HCT116 (cell line): Measurements from ENCODE around the gene RAPGEF2. TPM values are rescaled to one million over a fixed set of nuclear protein-coding genes. Genes with fewer than 3 reads are reported as not detected.

Experiments
- ATAC-seq: fragments of 200-7000 bp; cut with Tn5 transposase; 2 replicates; pipeline ENCODE4 v1.9.1; 2020; ENCODE audit warnings: mild to moderate bottlenecking, moderate library complexity
- BruUV-seq: library from RNA; stranded (reverse); fragments of 400-500 nt; replicated peaks from 2 replicates; lab custom pipeline; 2021; lab: Mats Ljungman, UMichigan
- CTCF ChIA-PET: fragments of 300-600 bp; sonication (Branson Sonifier 250); formaldehyde crosslinking; loops from one replicate; lab custom pipeline; 2021; ENCODE audit warnings: antibody characterized with exemption; lab: Charles Lee
- POLR2A ChIA-PET: fragments of 300-600, 350-600 bp; sonication (Branson Sonifier 250); formaldehyde crosslinking; loops from one replicate; lab custom pipeline; 2021; ENCODE audit warnings: antibody characterized with exemption; lab: Charles Lee
- RAD21 ChIA-PET, 2 experiments: fragments of 300-600 bp; sonication (Branson Sonifier 250); formaldehyde crosslinking; loops; one replicate each; lab custom pipeline; 2023; ENCODE audit warnings: low total read pairs in 2 of 2; ENCODE audit not compliant: uncharacterized antibody in 2 of 2, unreplicated experiment in 2 of 2, low non-redundant PET in 1 of 2; lab: Charles Lee
- DNase-seq: peaks from one replicate; pipeline ENCODE4 v3.0.0-alpha.2; 2010; ENCODE audit warnings: low read depth, low spot score
- H2AFZ ChIP-seq: fragments of 200-600 bp; shearing (Covaris generic), sonication (generic); 2 replicates; pipeline ENCODE4 v1.6.1; 2017; ENCODE audit warnings: low read depth, mixed run types, mixed read lengths, antibody characterized with exemption, low read length; ENCODE audit not compliant: poor library complexity, severe bottlenecking
- H3K27ac ChIP-seq: 2 replicates; pipeline ENCODE4 v1.5.1; 2012; ENCODE audit warnings: low read depth, low read length
- H3K27me3 ChIP-seq: fragments of 200-600 bp; sonication (generic); 2 replicates; pipeline ENCODE4 v1.6.1; 2016; ENCODE audit warnings: mixed run types, low read length, mixed read lengths; ENCODE audit not compliant: insufficient read depth
- H3K36me3 ChIP-seq, 2 experiments: fragments of 200-500 bp in 1 of 2; fragments of 200-600 bp in 1 of 2; sonication (Bioruptor generic) in 1 of 2; sonication (generic) in 1 of 2; 2 replicates each; pipeline versions ENCODE4 v1.5.1 to v1.6.1; 2014 to 2016; ENCODE audit warnings: low read length in 2 of 2, inconsistent platforms in 1 of 2, mixed read lengths in 1 of 2, mixed run types in 1 of 2; ENCODE audit not compliant: insufficient read depth in 2 of 2, control insufficient read depth in 1 of 2
- H3K4me1 ChIP-seq, 2 experiments: fragments of 200-600 bp in 1 of 2; sonication (generic) in 1 of 2; 2 replicates each; pipeline versions ENCODE4 v1.5.1 to v1.6.1; 2012 to 2017; ENCODE audit warnings: low read length in 2 of 2, inconsistent platforms in 1 of 2, mild to moderate bottlenecking in 1 of 2, mixed read lengths in 1 of 2, mixed run types in 1 of 2, moderate library complexity in 1 of 2; ENCODE audit not compliant: insufficient read depth in 2 of 2, control insufficient read depth in 1 of 2
- H3K4me2 ChIP-seq: fragments of 200-600 bp; sonication (generic); 2 replicates; pipeline ENCODE4 v1.6.1; 2017; ENCODE audit warnings: mixed run types, low read length, mixed read lengths
- H3K4me3 ChIP-seq, 2 experiments: fragments of 200-600 bp in 1 of 2; sonication (generic) in 1 of 2; replicated peaks in 1 of 2; 2 replicates each; pipeline ENCODE4 v1.5.1; 2011 to 2016; ENCODE audit warnings: low read length in 2 of 2, control low read depth in 1 of 2, low read depth in 1 of 2, mild to moderate bottlenecking in 1 of 2, mixed read lengths in 1 of 2, mixed run types in 1 of 2
- H3K79me2 ChIP-seq: fragments of 200-600 bp; sonication (generic); 2 replicates; pipeline ENCODE4 v1.6.1; 2017; ENCODE audit warnings: mild to moderate bottlenecking, mixed run types, low read length, moderate library complexity, mixed read lengths; ENCODE audit not compliant: insufficient read depth
- H3K9ac ChIP-seq: fragments of 200-600 bp; sonication (generic); 2 replicates; pipeline ENCODE4 v1.6.1; 2016; ENCODE audit warnings: low read length, mixed read lengths
- H3K9me2 ChIP-seq: fragments of 200-600 bp; sonication (generic), shearing (Covaris generic); 2 replicates; pipeline ENCODE4 v1.6.1; 2017; ENCODE audit warnings: mixed run types, mild to moderate bottlenecking, moderate library complexity; ENCODE audit not compliant: insufficient read depth
- H3K9me3 ChIP-seq, 2 experiments: fragments of 200-500 bp in 1 of 2; fragments of 200-600 bp in 1 of 2; sonication (Bioruptor generic) in 1 of 2; sonication (generic) in 1 of 2; 2 replicates each; pipeline ENCODE4 v1.6.1; 2014 to 2017; ENCODE audit warnings: low read length in 2 of 2, mixed read lengths in 2 of 2, inconsistent platforms in 1 of 2, low read depth in 1 of 2, mild to moderate bottlenecking in 1 of 2, mixed run types in 1 of 2, moderate library complexity in 1 of 2; ENCODE audit not compliant: control insufficient read depth in 1 of 2, insufficient read depth in 1 of 2
- H4K20me1 ChIP-seq: fragments of 200-600 bp; sonication (generic), shearing (Covaris generic); 2 replicates; pipeline ENCODE4 v1.6.1; 2017; ENCODE audit warnings: mixed run types, mild to moderate bottlenecking, moderate library complexity; ENCODE audit not compliant: insufficient read depth
- CEBPB ChIP-seq: IDR thresholded peaks from 2 replicates; pipeline ENCODE4 v1.6.1; 2012; ENCODE audit warnings: low read depth
- CTCF ChIP-seq, 3 experiments: fragments of 200-600 bp in 1 of 3; sonication (generic) in 1 of 3; IDR thresholded peaks in 2 of 3; conservative IDR thresholded peaks in 1 of 3; 2 replicates each; pipeline ENCODE4 v1.5.1; 2012 to 2017; ENCODE audit warnings: low read depth in 2 of 3, low read length in 2 of 3, antibody characterized with exemption in 1 of 3, borderline replicate concordance in 1 of 3, control low read depth in 1 of 3, mild to moderate bottlenecking in 1 of 3, mixed read lengths in 1 of 3, mixed run types in 1 of 3, moderate library complexity in 1 of 3; ENCODE audit not compliant: insufficient read depth in 1 of 3
- EZH2 ChIP-seq: fragments of 200-600 bp; sonication (generic); IDR thresholded peaks from 2 replicates; pipeline ENCODE4 v1.6.1; 2017; ENCODE audit warnings: antibody characterized with exemption, mixed run types
- POLR2AphosphoS5 ChIP-seq: IDR thresholded peaks from 2 replicates; pipeline ENCODE4 v1.6.1; 2011; ENCODE audit warnings: mild to moderate bottlenecking, low read depth, low read length, moderate library complexity
- intact Hi-C: fragments of 100-400 bp; cut with micrococcal nuclease; formaldehyde crosslinking; loops from 2 replicates; pipeline ENCODE4 v1.10.0; 2022
- total RNA-seq: library from RNA; stranded (reverse); gene quantifications from one replicate; pipeline ENCODE4 v1.2.1, GENCODE V29; 2021; ENCODE audit not compliant: unreplicated experiment
- TF ChIP-seq, protein P1 (sequence below): IDR thresholded peaks from 2 replicates; pipeline ENCODE4 v1.6.1; 2012

RAPGEF2 gene
- total RNA-seq, 1 experiment from 2014 or later: 21.2 TPM

GRCh38 chr4:159142241-159142640 is 39.4 kb downstream of the RAPGEF2 start:
- H3K9ac ChIP-seq: no peak overlapping the region
- BruUV-seq: no TSS peak
- no peaks in the 10 kb centered on the region for H3K9me2 ChIP-seq
- H2AFZ ChIP-seq: no peak overlapping the region
- CTCF ChIA-PET: no interaction called here
- intact Hi-C loops: no loop called here
- no peaks in the 10 kb centered on the region for H3K9me3 ChIP-seq
- no peak for TF ChIP-seq CEBPB
- TF ChIP-seq POLR2AphosphoS5: no peak
- no peak for TF ChIP-seq CTCF (IDR thresholded peaks at IDR 0.05 in 2 of 3, conservative IDR thresholded peaks at IDR 0.05 in 1 of 3; ENCODE audit: borderline replicate concordance in 1 of 3, insufficient read depth in 1 of 3, low read depth in 2 of 3, low read length in 2 of 3)
- TF ChIP-seq, protein P1, sequence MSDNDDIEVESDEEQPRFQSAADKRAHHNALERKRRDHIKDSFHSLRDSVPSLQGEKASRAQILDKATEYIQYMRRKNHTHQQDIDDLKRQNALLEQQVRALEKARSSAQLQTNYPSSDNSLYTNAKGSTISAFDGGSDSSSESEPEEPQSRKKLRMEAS: no peak
- H3K4me3 ChIP-seq: no peak overlapping the region
- no peaks in the 10 kb centered on the region for H4K20me1 ChIP-seq
- RAD21 ChIA-PET: no interaction called here
- no peak overlapping the region for H3K27ac ChIP-seq
- POLR2A ChIA-PET: no interaction called here
- peaks cover 3 to 5% of the 10 kb centered on the region in 2 experiments; a peak in 1 of 4 replicates for H3K4me1 ChIP-seq
- H3K36me3 ChIP-seq: no peaks in the 10 kb centered on the region
- H3K27me3 ChIP-seq: no peaks in the 10 kb centered on the region
- peaks cover 6% of the 10 kb centered on the region; the same call in 1 of the 2 replicates for H3K79me2 ChIP-seq
- DNase-seq (no peak), ATAC-seq (no peak)
- H3K4me2 ChIP-seq: no peak overlapping the region

DNA sequence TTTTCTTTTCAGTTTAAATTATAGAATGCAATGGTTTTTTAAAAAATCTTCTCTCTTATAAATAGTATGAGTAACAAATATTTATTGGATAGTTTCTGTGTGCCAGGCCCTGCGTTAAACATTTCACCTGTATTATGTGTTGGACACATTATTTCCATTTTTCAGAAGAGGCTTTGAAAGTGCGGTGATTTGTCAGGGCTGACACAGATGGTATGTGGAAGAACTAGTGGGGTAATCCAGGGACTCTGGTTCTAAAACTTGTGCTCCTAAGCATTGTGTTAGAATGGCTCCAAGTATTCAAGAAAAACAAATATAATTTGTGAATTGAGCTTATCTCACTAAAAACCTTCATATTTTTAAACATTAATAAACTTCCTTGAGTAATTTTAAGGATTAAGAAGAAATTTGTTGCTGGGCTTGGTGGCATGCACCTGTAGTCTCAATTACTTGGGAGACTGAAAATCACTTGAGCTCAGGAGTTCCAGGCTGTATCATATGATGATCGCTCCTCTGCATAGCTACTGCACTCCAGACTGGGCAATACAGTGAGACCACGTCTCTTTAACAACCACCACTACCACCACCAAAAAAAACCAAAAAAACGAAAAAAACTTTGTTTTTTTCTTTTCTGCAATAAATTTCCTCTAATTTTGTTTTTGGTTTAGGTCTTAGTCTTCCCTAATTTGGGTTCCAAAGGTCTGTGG is 40.0 kb downstream of the RAPGEF2 start:
- RAD21 ChIA-PET: no interaction called here
- Histone ChIP-seq H3K9ac (no peak overlapping the region), H3K27me3 (no peaks in the 10 kb centered on the region), H2AFZ (no peak overlapping the region), H3K4me1 (peaks cover 3 to 5% of the 10 kb centered on the region in 2 experiments; a peak in 1 of 4 replicates), H3K9me3 (no peaks in the 10 kb centered on the region), H4K20me1 (no peaks in the 10 kb centered on the region), H3K4me2 (no peak overlapping the region), H3K4me3 (no peak overlapping the region), H3K79me2 (peaks cover 6% of the 10 kb centered on the region; the same call in 1 of the 2 replicates), H3K27ac (no peak overlapping the region)
- CTCF ChIA-PET: no interaction called here
- intact Hi-C loops: no loop called here
- no TSS peak for BruUV-seq
- DNase-seq (no peak), ATAC-seq (no peak)
- POLR2A ChIA-PET: no interaction called here
- no peak for TF ChIP-seq EZH2
- TF ChIP-seq, all 23 proteins: peak for 0
- H3K9me2 ChIP-seq: no peaks in the 10 kb centered on the region
- no peaks in the 10 kb centered on the region for H3K36me3 ChIP-seq
